Pancreas (tissue), 10 donors: ENCODE data around the gene NUP214. TPM values are rescaled to one million over a fixed set of nuclear protein-coding genes. Genes with fewer than 3 reads are reported as not detected.

Experiments
- ATAC-seq, 4 donors: fragments of 200-7000 bp; cut with Tn5 transposase; one replicate each; pipeline versions ENCODE4 v1.8.0 to v1.9.1; 2020; ENCODE audit warnings: mild to moderate bottlenecking in 4 of 4, moderate library complexity in 4 of 4
- DNase-seq, 6 donors: peaks; one replicate each; pipeline ENCODE4 v3.0.0-alpha.2; 2020
- FAIRE-seq: peaks from 2 replicates; lab custom pipeline; 2012; peaks lifted over from hg19 to GRCh38; lab: Jason Lieb, UNC
- H3K27ac ChIP-seq, 4 donors: fragments of 200-600 bp; sonication (generic); 1 replicate in 3 of 4; 2 replicates in 1 of 4; pipeline versions ENCODE4 v1.5.0 to v1.8.0; 2020
- H3K27me3 ChIP-seq, 4 donors: fragments of 200-600 bp; one replicate each; pipeline ENCODE4 v1.8.0; 2021
- H3K36me3 ChIP-seq, 3 donors: fragments of 200-600 bp; sonication (generic) in 1 of 3; one replicate each; pipeline versions ENCODE4 v1.5.0 to v1.8.0; 2020 to 2021
- H3K4me1 ChIP-seq, 3 donors: fragments of 200-600 bp; one replicate each; pipeline ENCODE4 v1.8.0; 2021
- H3K4me3 ChIP-seq, 4 donors: fragments of 200-600 bp; sonication (generic) in 2 of 4; one replicate each; pipeline versions ENCODE4 v1.5.0 to v1.8.0; 2020 to 2021
- H3K9me3 ChIP-seq, 4 donors: fragments of 200-600 bp; one replicate each; pipeline ENCODE4 v1.8.0; 2021
- CTCF ChIP-seq, 4 donors: fragments of 200-600 bp; sonication (generic) in 3 of 4; IDR thresholded peaks; one replicate each; pipeline versions ENCODE4 v1.5.0 to v1.8.0; 2021; ENCODE audit warnings: antibody characterized with exemption in 4 of 4
- WGBS, 2 donors: extraction: QIAGEN DNeasy Blood & Tissue Kit; methylation state at CpG; one replicate each; pipeline ENCODE4 v1.1.7; 2013; 5-methylcytosine and 5-hydroxymethylcytosine counted together
- intact Hi-C, 3 donors: fragments of 100-400 bp; cut with DNase I; formaldehyde crosslinking; loops; one replicate each; pipeline versions ENCODE4 v1.11.1 to v1.14.2; 2022
- polyA plus RNA-seq, 2 donors: library from polyadenylated mRNA; stranded (reverse); fragments of 200-250 nt; gene quantifications; one replicate each; pipeline ENCODE4 v1.2.3, GENCODE V29; 2013
- total RNA-seq, 6 donors: library from RNA; stranded (reverse); fragmentation: NEBNext Ultra II Directional in 4 of 6; extraction: Animal tissue kit (Norgen Biotek cat#: 25700) in 4 of 6; gene quantifications; one replicate each; pipeline versions ENCODE4 v1.2.1 to v1.2.4, GENCODE V29; 2021 to 2023
- donor health status: healthy with polysubstance abuse.
- donor health status: DM: no; HTN: no; CAD: no; lungs with moderate emphysema.
- donor health status: DM: no; HTN: no; CAD: no.
- donor health status: control.
- donor health status: control.
- donor health status: Bipolar disorder and iron deficiency.
- donor health status: DM: yes; HTN: yes; CAD: no.
- donor health status: DM: no; HTN: no; CAD: no.
- donor health status: DM: no; HTN: no; CAD: no.
- donor health status: DM: yes; HTN: yes; CAD: no.

The NUP214 gene
- total and polyA plus RNA-seq, 8 donors = 24.3 to 38.3 (median 27.8) TPM

DNA sequence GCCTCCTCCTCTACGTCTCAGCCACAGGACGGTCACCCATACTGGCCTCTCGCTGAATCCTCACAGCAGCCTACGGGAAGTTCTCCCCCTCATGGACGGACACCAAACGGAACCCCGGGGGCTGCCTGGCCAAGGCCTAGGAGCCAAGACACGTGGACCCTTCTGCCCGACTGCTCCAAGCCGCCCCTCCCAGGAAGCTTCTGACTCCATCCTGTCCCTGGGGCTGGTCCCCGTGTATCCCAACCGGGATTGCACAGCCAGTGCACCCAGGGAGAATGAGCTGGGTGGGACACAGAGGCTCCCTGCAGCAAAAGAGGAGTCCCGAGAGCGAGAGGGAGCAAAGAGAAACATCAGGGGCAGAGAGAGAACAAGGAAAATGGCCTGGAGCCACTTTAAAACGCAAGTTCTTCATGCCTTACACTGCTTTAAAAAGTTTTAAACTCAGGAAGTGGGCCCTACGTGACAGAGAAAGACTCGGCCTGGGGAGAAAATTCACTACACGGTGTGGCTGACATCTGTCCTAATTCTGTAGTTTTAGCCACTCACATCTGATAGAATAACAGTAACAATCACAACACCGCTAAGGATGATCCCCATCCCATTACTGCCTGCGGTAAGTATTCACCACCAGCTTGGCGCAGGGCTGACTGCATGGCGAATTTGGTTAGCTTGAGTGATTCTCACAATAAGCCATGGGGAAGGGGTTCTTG is 147.9 kb downstream of the NUP214 start:
- DNase-seq = peak in 1 of 6 donors; percentile 36
- H3K27ac ChIP-seq = peak overlapping the region in 2 of 4 donors; percentile 14 to 67
- no peaks in the 10 kb centered on the region for H3K27me3 ChIP-seq
- ATAC-seq = no peak
- no peak for TF ChIP-seq CTCF (IDR thresholded peaks at IDR 0.05)
- intact Hi-C loops = no loop called here
- H3K9me3 ChIP-seq = no peaks in the 10 kb centered on the region
- FAIRE-seq = no peak
- peak overlapping the region in 1 of 4 donors; percentile 80 for H3K4me3 ChIP-seq
- H3K36me3 ChIP-seq = no peaks in the 10 kb centered on the region
- 79 to 87% methylated on average over 22 of the region's 22 CpGs for WGBS, 2 donors
- H3K4me1 ChIP-seq = no peaks in the 10 kb centered on the region

GRCh38 chr9:131273856-131274673 is 148.7 kb downstream of the NUP214 start:
- peak overlapping the region in 2 of 4 donors; percentile 50 to 67 for H3K27ac ChIP-seq
- FAIRE-seq (no peak), DNase-seq (no peak), ATAC-seq (peak in 1 of 4 donors; percentile 6)
- H3K27me3 ChIP-seq = no peaks in the 10 kb centered on the region
- intact Hi-C loops = no loop called here
- H3K4me3 ChIP-seq = peak overlapping the region in 1 of 4 donors; percentile 80
- no peaks in the 10 kb centered on the region for H3K9me3 ChIP-seq
- no peak for TF ChIP-seq CTCF (IDR thresholded peaks at IDR 0.05)
- 75 to 78% methylated on average over 13 of the region's 13 CpGs for WGBS, 2 donors
- H3K4me1 ChIP-seq = no peaks in the 10 kb centered on the region
- H3K36me3 ChIP-seq = no peaks in the 10 kb centered on the region

DNA sequence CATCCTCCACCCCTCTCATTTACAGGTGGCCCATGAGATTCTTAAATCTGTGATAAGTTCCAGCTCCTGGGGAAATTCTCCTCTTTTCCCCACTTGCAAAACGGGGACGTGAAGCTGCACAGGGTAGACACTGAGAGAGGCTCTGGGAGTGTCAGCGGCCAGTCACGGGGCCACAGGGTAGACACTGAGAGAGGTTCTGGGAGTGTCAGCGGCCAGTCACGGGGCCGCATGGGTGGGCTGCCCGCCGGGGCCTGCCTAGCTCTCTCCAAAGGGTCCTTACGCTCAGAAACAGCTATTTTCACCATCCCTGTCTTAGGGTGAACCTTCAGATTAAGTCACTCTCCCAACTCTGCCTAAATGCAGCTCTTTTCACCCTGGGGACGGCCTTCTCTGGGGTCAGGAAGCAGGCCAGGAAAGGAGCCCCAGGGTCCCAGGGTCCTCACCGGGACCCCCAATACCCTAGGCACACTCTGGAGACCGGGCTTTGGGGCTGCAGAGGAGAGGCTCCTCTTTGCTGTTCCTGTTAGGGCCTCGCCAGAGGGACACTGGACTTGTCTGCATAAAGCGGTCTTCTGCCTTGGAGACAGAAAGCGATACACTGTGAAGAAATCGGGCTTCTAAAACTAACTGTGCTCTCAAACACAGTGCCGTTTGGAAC is 149.4 kb downstream of the NUP214 start:
- Histone ChIP-seq H3K36me3 (no peaks in the 10 kb centered on the region), H3K4me3 (peak overlapping the region in 1 of 4 donors; percentile 80), H3K27ac (peak overlapping the region in 2 of 4 donors; percentile 50 to 67), H3K9me3 (no peaks in the 10 kb centered on the region), H3K4me1 (no peaks in the 10 kb centered on the region), H3K27me3 (no peaks in the 10 kb centered on the region)
- WGBS, 2 donors = 79 to 85% methylated on average over 18 of the region's 18 CpGs
- TF ChIP-seq CTCF (IDR thresholded peaks at IDR 0.05) = no peak
- DNase-seq (no peak), FAIRE-seq (no peak), ATAC-seq (peak in 2 of 4 donors; percentile 50)
- intact Hi-C loops = no loop called here

- no peak for DNase-seq
- WGBS, 2 donors = 86 to 87% methylated on average over 29 of the region's 29 CpGs
- no peaks in the 10 kb centered on the region for H3K27me3 ChIP-seq
- H3K27ac ChIP-seq = peak overlapping the region in 2 of 4 donors; percentile 50 to 67
- H3K36me3 ChIP-seq = no peaks in the 10 kb centered on the region
- TF ChIP-seq CTCF (IDR thresholded peaks at IDR 0.05) = no peak
- H3K4me1 ChIP-seq = no peaks in the 10 kb centered on the region
- H3K4me3 ChIP-seq = peak overlapping the region in 1 of 4 donors; percentile 80
- ATAC-seq = peak in 2 of 4 donors; percentile 18 to 23
- no peaks in the 10 kb centered on the region for H3K9me3 ChIP-seq
- FAIRE-seq = no peak
- intact Hi-C loops = no loop called here
Observed at GRCh38 chr9:131275332-131276093, 150.1 kb downstream of the NUP214 start.
